ENCODE data around the gene DNA2.

Gene DNA2

DNA sequence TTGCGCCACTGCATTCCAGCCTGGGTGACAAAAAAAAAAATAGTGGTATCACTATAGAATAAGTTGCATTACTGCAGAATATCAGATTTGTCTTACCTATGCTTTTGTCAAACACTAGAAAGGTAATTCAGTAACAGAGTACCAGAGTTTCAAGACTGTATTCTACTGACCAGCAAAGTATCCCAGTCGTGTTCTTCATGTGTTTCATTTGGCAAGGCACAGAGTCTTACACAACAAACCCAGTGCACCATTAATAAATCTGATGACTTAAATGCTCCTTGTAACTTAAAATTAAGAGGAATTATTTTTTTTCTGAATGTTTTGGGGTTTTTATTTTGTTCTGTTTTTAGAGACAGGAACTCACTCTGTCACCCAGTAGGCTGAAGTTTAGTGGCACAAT is 104.7 kb downstream of the DNA2 start:
- Histone ChIP-seq H3K14ac (ENCODE audit: low read length in 2 of 2) (no peak overlapping the region), H2BK120ac (ENCODE audit: low read depth, low read length) (no peak overlapping the region), H2AFZ (ENCODE audit: low read depth, low read length) (no peak overlapping the region), H3K9ac (ENCODE audit: low read length) (no peak overlapping the region), H3K79me1 (replicated peaks; ENCODE audit: low read length, poor library complexity, severe bottlenecking) (peaks cover 15% of the 10 kb centered on the region), H3K27ac (ENCODE audit: low read length, poor library complexity, severe bottlenecking) (no peak overlapping the region), H3K23ac (ENCODE audit: low read length in 2 of 2) (no peak overlapping the region), H2BK12ac (ENCODE audit: low read length in 2 of 2) (no peak overlapping the region), H4K8ac (ENCODE audit: low read length) (no peak overlapping the region), H3K4me1 (ENCODE audit: control insufficient read depth, insufficient read depth, low read depth, low read length) (no peaks in the 10 kb centered on the region), H2BK5ac (ENCODE audit: low read depth, low read length, poor library complexity, severe bottlenecking) (no peak overlapping the region), H3K18ac (ENCODE audit: low read depth in 1 of 2, low read length in 2 of 2) (no peak overlapping the region), H3K9me3 (ENCODE audit: control insufficient read depth, low read length) (peaks cover 6% of the 10 kb centered on the region), H2BK15ac (ENCODE audit: low read depth, poor library complexity, severe bottlenecking) (no peak overlapping the region), H3K4ac (ENCODE audit: low read depth in 1 of 2, low read length in 2 of 2) (no peak overlapping the region), H3K27me3 (ENCODE audit: control insufficient read depth in 1 of 2, insufficient read depth in 1 of 2, low read length in 2 of 2) (no peaks in the 10 kb centered on the region), H3K36me3 (ENCODE audit: control insufficient read depth in 1 of 2, insufficient read depth in 2 of 2, low read depth in 1 of 2, low read length in 2 of 2) (peaks cover 24 to 70% of the 10 kb centered on the region in 2 experiments), H4K91ac (ENCODE audit: low read length) (no peak overlapping the region), H2AK5ac (ENCODE audit: low read length, severe bottlenecking) (no peak overlapping the region), H3K4me3 (ENCODE audit: insufficient read depth in 1 of 2, low read depth in 1 of 2, low read length in 2 of 2) (no peak overlapping the region), H3K4me2 (ENCODE audit: low read length, poor library complexity, severe bottlenecking) (no peak overlapping the region)
- WGBS: 90% methylated on average over 2 of the region's 2 CpGs
- DNase-seq: no peak

DNA sequence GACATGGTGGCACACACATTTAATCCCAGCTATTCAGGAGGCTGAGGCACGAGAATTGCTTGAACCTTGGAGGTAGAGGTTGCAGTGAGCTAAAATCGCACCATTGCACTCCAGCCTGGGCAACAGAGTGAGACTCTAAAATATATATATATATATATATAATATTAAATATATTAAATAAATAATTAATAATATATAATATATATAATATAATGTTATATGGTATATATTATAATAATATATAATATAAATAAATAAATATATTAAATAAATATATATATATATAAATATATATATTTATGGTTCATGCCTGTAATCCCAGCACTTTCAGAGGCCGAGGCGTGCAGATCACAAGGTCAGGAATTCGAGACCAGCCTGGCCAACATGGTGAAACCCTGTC is 105.2 kb downstream of the DNA2 start:
- Histone ChIP-seq H3K23ac (ENCODE audit: low read length in 2 of 2) (no peak overlapping the region), H3K4me2 (ENCODE audit: low read length, poor library complexity, severe bottlenecking) (no peak overlapping the region), H3K14ac (ENCODE audit: low read length in 2 of 2) (no peak overlapping the region), H3K4ac (ENCODE audit: low read depth in 1 of 2, low read length in 2 of 2) (no peak overlapping the region), H2AK5ac (ENCODE audit: low read length, severe bottlenecking) (no peak overlapping the region), H3K9ac (ENCODE audit: low read length) (no peak overlapping the region), H3K4me3 (ENCODE audit: insufficient read depth in 1 of 2, low read depth in 1 of 2, low read length in 2 of 2) (no peak overlapping the region), H2BK15ac (ENCODE audit: low read depth, poor library complexity, severe bottlenecking) (no peak overlapping the region), H4K8ac (ENCODE audit: low read length) (no peak overlapping the region), H3K27me3 (ENCODE audit: control insufficient read depth in 1 of 2, insufficient read depth in 1 of 2, low read length in 2 of 2) (no peaks in the 10 kb centered on the region), H3K18ac (ENCODE audit: low read depth in 1 of 2, low read length in 2 of 2) (no peak overlapping the region), H3K4me1 (ENCODE audit: control insufficient read depth, insufficient read depth, low read depth, low read length) (no peaks in the 10 kb centered on the region), H2AFZ (ENCODE audit: low read depth, low read length) (no peak overlapping the region), H3K79me1 (replicated peaks; ENCODE audit: low read length, poor library complexity, severe bottlenecking) (peaks cover 14% of the 10 kb centered on the region), H2BK120ac (ENCODE audit: low read depth, low read length) (no peak overlapping the region), H3K36me3 (ENCODE audit: control insufficient read depth in 1 of 2, insufficient read depth in 2 of 2, low read depth in 1 of 2, low read length in 2 of 2) (peaks cover 25 to 70% of the 10 kb centered on the region in 2 experiments), H2BK5ac (ENCODE audit: low read depth, low read length, poor library complexity, severe bottlenecking) (no peak overlapping the region), H4K91ac (ENCODE audit: low read length) (no peak overlapping the region), H3K27ac (ENCODE audit: low read length, poor library complexity, severe bottlenecking) (no peak overlapping the region), H3K9me3 (ENCODE audit: control insufficient read depth, low read length) (peaks cover under 1% of the 10 kb centered on the region), H2BK12ac (ENCODE audit: low read length in 2 of 2) (no peak overlapping the region)
- DNase-seq: no peak
- WGBS: 91% methylated on average over 3 of the region's 5 CpGs

- H2BK5ac ChIP-seq (ENCODE audit: low read depth, low read length, poor library complexity, severe bottlenecking): no peak overlapping the region
- H2AK5ac ChIP-seq (ENCODE audit: low read length, severe bottlenecking): no peak overlapping the region
- no peak overlapping the region for H3K4me3 ChIP-seq (ENCODE audit: insufficient read depth in 1 of 2, low read depth in 1 of 2, low read length in 2 of 2)
- no peak overlapping the region for H3K23ac ChIP-seq (ENCODE audit: low read length in 2 of 2)
- no peak overlapping the region for H2BK12ac ChIP-seq (ENCODE audit: low read length in 2 of 2)
- H3K4me1 ChIP-seq (ENCODE audit: control insufficient read depth, insufficient read depth, low read depth, low read length): no peaks in the 10 kb centered on the region
- DNase-seq: no peak
- H3K4ac ChIP-seq (ENCODE audit: low read depth in 1 of 2, low read length in 2 of 2): no peak overlapping the region
- H3K18ac ChIP-seq (ENCODE audit: low read depth in 1 of 2, low read length in 2 of 2): no peak overlapping the region
- H3K14ac ChIP-seq (ENCODE audit: low read length in 2 of 2): no peak overlapping the region
- no peak overlapping the region for H3K9ac ChIP-seq (ENCODE audit: low read length)
- no peak overlapping the region for H2BK120ac ChIP-seq (ENCODE audit: low read depth, low read length)
- no peaks in the 10 kb centered on the region for H3K27me3 ChIP-seq (ENCODE audit: control insufficient read depth in 1 of 2, insufficient read depth in 1 of 2, low read length in 2 of 2)
- no peaks in the 10 kb centered on the region for H3K9me3 ChIP-seq (ENCODE audit: control insufficient read depth, low read length)
- WGBS: no CpG with 5 or more reads among the region's 2 CpGs
- H4K8ac ChIP-seq (ENCODE audit: low read length): no peak overlapping the region
- H4K91ac ChIP-seq (ENCODE audit: low read length): no peak overlapping the region
- H2BK15ac ChIP-seq (ENCODE audit: low read depth, poor library complexity, severe bottlenecking): no peak overlapping the region
- H3K36me3 ChIP-seq (ENCODE audit: control insufficient read depth in 1 of 2, insufficient read depth in 2 of 2, low read depth in 1 of 2, low read length in 2 of 2): peaks cover 24 to 75% of the 10 kb centered on the region in 2 experiments
- no peak overlapping the region for H3K4me2 ChIP-seq (ENCODE audit: low read length, poor library complexity, severe bottlenecking)
- peaks cover 13% of the 10 kb centered on the region for H3K79me1 ChIP-seq (replicated peaks; ENCODE audit: low read length, poor library complexity, severe bottlenecking)
- no peak overlapping the region for H3K27ac ChIP-seq (ENCODE audit: low read length, poor library complexity, severe bottlenecking)
- H2AFZ ChIP-seq (ENCODE audit: low read depth, low read length): no peak overlapping the region
These were observed 106.2 kb downstream of the DNA2 start for GRCh38 chr10:68365611-68366010.

DNA sequence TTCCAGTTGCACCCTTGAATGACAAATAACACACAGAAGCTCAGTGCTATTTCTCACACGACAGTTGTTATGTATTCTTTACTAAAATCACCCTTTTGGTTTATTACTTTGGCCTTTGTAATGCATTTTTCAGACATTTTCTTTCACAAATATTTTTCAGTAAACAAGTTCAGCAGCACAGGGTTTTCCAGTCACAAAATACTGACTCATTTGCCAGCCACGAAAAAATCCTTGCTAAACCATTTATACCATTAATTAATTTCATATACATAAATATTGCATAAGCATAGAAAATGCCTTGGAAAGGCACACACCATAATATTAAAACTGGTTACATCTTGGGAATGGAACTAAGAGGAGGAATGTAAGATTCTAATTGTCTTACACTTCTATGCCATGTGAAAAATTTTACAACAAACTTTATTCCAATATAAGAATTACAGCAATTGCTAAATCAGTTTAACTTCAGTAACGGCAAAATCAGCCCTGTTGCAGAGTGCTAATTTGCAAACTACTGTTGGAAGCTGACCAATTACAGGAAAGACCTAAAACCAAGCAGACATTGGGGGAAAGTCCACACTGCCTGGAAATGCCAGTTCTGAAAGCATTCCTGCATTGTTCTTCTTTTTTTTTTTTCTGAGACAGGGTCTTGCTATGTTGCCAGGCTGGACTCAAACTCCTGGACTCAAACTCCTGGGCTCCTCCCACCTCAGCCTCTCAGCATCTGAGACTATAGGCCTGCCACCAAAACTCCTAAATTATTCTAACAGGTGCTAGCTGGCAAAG is 107.5 kb downstream of the DNA2 start:
- H3K36me3 ChIP-seq (ENCODE audit: control insufficient read depth in 1 of 2, insufficient read depth in 2 of 2, low read depth in 1 of 2, low read length in 2 of 2): peaks cover 27 to 65% of the 10 kb centered on the region in 2 experiments
- H3K14ac ChIP-seq (ENCODE audit: low read length in 2 of 2): no peak overlapping the region
- no peaks in the 10 kb centered on the region for H3K9me3 ChIP-seq (ENCODE audit: control insufficient read depth, low read length)
- no peak overlapping the region for H2BK12ac ChIP-seq (ENCODE audit: low read length in 2 of 2)
- no peak overlapping the region for H3K4me2 ChIP-seq (ENCODE audit: low read length, poor library complexity, severe bottlenecking)
- H3K4me3 ChIP-seq (ENCODE audit: insufficient read depth in 1 of 2, low read depth in 1 of 2, low read length in 2 of 2): no peak overlapping the region
- H4K91ac ChIP-seq (ENCODE audit: low read length): no peak overlapping the region
- no peaks in the 10 kb centered on the region for H3K4me1 ChIP-seq (ENCODE audit: control insufficient read depth, insufficient read depth, low read depth, low read length)
- WGBS: 99% methylated on average over 2 of the region's 3 CpGs
- no peak for DNase-seq
- no peaks in the 10 kb centered on the region for H3K27me3 ChIP-seq (ENCODE audit: control insufficient read depth in 1 of 2, insufficient read depth in 1 of 2, low read length in 2 of 2)
- H3K9ac ChIP-seq (ENCODE audit: low read length): no peak overlapping the region
- H2BK15ac ChIP-seq (ENCODE audit: low read depth, poor library complexity, severe bottlenecking): no peak overlapping the region
- H4K8ac ChIP-seq (ENCODE audit: low read length): no peak overlapping the region
- no peak overlapping the region for H3K23ac ChIP-seq (ENCODE audit: low read length in 2 of 2)
- H2BK5ac ChIP-seq (ENCODE audit: low read depth, low read length, poor library complexity, severe bottlenecking): no peak overlapping the region
- H2BK120ac ChIP-seq (ENCODE audit: low read depth, low read length): no peak overlapping the region
- H3K18ac ChIP-seq (ENCODE audit: low read depth in 1 of 2, low read length in 2 of 2): no peak overlapping the region
- H3K4ac ChIP-seq (ENCODE audit: low read depth in 1 of 2, low read length in 2 of 2): no peak overlapping the region
- H3K27ac ChIP-seq (ENCODE audit: low read length, poor library complexity, severe bottlenecking): no peak overlapping the region
- H2AK5ac ChIP-seq (ENCODE audit: low read length, severe bottlenecking): no peak overlapping the region
- no peak overlapping the region for H2AFZ ChIP-seq (ENCODE audit: low read depth, low read length)
- H3K79me1 ChIP-seq (replicated peaks; ENCODE audit: low read length, poor library complexity, severe bottlenecking): peaks cover 10% of the 10 kb centered on the region
